Measurements from ENCODE around the gene STAG3.
"Not testable (repeated sequence)": the region's sequence is repeated elsewhere in the genome, so short reads cannot be mapped to it uniquely, and the experiment has no call there.

Gene STAG3

DNA sequence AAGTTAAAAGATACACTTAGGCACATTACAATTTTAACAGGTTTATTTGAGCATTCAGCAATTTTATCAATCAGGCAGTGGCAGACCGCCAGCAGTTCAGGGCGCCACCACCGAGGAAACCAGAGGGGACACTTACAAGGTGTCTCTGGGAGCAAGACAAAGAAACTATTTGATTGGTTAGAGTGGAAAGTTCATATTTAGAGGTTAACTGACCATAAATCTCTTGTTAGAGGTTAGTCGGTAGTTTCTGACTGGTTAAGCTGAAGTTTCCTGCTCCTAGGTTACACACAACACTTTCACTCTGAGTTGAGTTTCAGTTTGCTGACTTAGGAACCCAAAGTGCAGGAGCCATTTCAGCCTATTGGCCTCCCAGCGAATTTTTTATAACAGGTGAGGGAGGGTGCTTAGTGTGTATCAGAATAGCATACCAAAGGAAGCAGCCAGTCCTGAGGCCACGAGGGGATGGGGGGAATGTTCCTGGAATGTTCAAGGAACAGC, 31.2 kb downstream of the STAG3 start:
- peak overlapping the region; percentile 60 for H3K27ac Mint-ChIP-seq
- peak overlapping the region; percentile 50 for H3K4me3 Mint-ChIP-seq
- ATAC-seq (peak; percentile 86), DNase-seq (peak; percentile 68)
- peaks cover 3% of the 10 kb centered on the region for H3K36me3 Mint-ChIP-seq (ENCODE audit: low read depth)
- no peaks in the 10 kb centered on the region for H3K27me3 Mint-ChIP-seq
- H3K4me1 Mint-ChIP-seq = peaks cover 52% of the 10 kb centered on the region
- no peaks in the 10 kb centered on the region for H3K9me3 Mint-ChIP-seq

DNA sequence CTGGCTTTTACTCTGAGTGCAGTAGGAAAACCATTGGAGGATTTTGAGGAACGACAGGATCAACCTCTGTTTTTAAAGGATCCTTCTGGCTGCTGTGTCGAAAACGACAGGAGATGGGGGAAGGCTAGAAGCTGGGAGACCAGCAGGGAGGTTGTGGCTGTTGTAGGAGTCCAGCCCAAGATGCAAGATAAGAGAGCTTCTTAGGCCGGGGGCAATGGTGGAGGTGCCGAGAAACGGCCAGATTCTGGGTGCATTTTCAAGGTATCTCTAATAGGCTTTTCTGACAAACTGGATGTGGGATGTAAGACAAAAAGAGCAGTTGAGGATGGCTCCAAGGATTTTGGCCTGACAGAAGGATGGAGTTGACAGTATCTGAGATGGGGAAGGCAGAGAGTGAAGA, 31.8 kb downstream of the STAG3 start:
- ATAC-seq (no peak), DNase-seq (no peak)
- peak overlapping the region; percentile 60 for H3K27ac Mint-ChIP-seq
- peak overlapping the region; percentile 50 for H3K4me3 Mint-ChIP-seq
- no peaks in the 10 kb centered on the region for H3K27me3 Mint-ChIP-seq
- H3K36me3 Mint-ChIP-seq (ENCODE audit: low read depth) = peaks cover 3% of the 10 kb centered on the region
- H3K9me3 Mint-ChIP-seq = no peaks in the 10 kb centered on the region
- peaks cover 57% of the 10 kb centered on the region for H3K4me1 Mint-ChIP-seq

DNA sequence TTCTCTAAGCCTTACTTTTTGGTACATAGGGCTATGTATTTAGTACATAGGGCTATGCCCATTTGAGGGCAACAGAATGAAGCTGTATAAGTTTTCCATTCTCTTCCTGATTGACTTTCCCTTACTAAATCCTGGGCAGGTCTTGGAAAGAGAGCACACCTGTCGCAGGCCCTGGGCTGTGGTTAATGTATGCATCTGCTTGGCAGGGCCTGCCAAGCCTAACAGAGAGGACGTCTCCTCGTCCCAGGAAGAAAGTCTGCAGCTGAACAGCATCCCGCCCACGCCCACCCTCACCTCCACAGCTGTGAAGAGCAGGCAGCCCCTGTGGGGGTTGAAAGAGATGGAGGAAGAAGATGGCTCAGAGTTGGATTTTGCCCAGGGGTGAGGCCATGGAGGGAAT, 33.1 kb downstream of the STAG3 start:
- no peaks in the 10 kb centered on the region for H3K27me3 Mint-ChIP-seq
- peak overlapping the region; percentile 73 for H3K4me3 Mint-ChIP-seq
- DNase-seq (no peak), ATAC-seq (no peak)
- H3K9me3 Mint-ChIP-seq = no peaks in the 10 kb centered on the region
- peaks cover 67% of the 10 kb centered on the region for H3K4me1 Mint-ChIP-seq
- H3K27ac Mint-ChIP-seq = peak overlapping the region; percentile 4
- peaks cover 3% of the 10 kb centered on the region for H3K36me3 Mint-ChIP-seq (ENCODE audit: low read depth)

DNA sequence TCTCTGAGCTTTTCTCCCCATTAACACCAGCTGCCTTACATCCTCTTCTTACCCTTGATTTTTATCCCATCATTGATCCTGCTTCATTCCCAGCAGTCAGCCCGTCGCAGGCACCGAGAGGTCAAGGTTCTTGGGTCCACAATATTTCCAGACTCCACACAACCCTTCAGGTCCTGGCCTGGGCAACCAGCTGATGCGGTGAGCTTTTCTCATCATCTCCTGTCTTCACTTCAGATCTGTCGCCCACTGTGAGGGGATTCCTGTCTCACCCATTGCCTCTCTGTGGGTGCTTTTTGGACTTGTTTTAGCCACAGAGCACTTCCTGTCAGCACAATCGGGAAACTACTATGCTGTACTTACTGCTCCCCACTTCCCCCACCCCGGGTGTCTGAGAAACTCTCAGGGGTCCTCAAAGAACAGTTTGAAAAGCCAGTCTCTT, 33.6 kb downstream of the STAG3 start:
- Mint-ChIP-seq H3K9me3 (no peaks in the 10 kb centered on the region), H3K36me3 (ENCODE audit: low read depth) (peaks cover 3% of the 10 kb centered on the region), H3K27me3 (no peaks in the 10 kb centered on the region), H3K27ac (peak overlapping the region; percentile 81), H3K4me3 (peak overlapping the region; percentile 73), H3K4me1 (peaks cover 71% of the 10 kb centered on the region)
- ATAC-seq (peak; percentile 71), DNase-seq (peak; percentile 66)

DNA sequence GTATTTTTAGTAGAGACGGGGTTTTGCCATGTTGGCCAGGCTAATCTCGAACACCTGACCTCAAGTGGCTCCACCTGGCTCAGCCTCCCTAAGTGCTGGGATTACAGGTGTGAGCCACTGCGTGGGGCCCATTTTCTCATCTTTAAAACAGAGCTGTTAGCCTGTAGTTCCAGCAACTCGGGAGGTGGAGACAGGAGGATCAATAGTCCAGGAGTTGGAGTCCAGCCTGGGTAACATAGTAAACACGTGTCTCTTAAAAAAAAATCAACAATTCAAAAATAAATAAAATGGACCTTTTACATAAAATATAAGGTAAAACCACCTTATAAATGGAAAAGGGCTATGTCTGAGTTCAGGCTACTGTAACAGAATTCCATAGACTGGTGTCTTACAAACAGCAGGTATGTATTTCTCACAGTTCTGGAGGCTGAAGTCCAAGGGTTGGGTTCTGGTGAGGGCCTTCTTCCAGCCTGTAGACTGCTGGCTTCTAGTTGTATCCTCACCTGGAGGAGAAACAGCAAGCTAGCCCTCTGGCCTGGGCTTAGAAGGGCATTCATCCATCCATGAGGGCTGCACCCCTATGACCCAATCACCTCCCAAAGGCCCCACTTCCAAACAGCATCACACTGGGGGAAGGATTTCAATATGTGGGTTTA, 35.0 kb downstream of the STAG3 start:
- Mint-ChIP-seq H3K9me3 (no peaks in the 10 kb centered on the region), H3K4me1 (peaks cover 84% of the 10 kb centered on the region), H3K4me3 (no peak overlapping the region), H3K36me3 (ENCODE audit: low read depth) (peaks cover 3% of the 10 kb centered on the region), H3K27me3 (no peaks in the 10 kb centered on the region), H3K27ac (no peak overlapping the region)
- no peak for DNase-seq
- no peak for ATAC-seq

DNA sequence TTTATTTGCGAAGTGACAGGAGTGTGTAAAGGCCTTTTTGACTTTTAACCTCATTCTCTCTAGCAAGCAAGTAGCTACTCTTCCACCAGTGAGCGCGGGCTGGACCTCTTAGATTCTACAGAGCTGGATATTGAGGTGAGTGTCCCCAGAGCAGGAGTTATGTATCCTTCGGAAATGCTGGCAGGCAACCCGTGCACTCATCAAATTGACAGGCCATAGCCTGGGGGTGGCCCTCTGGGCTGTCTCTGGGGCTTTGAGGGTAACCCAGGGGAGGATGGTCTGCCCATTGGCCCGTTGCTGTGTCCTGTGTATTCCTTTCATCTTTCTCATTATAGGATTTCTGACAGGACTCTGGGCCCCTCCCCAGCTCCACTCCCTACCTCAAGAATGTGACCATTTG, 36.0 kb downstream of the STAG3 start:
- Mint-ChIP-seq H3K4me1 (peaks cover 81% of the 10 kb centered on the region), H3K9me3 (no peaks in the 10 kb centered on the region), H3K36me3 (ENCODE audit: low read depth) (peaks cover 6% of the 10 kb centered on the region), H3K27ac (no peak overlapping the region), H3K27me3 (no peaks in the 10 kb centered on the region), H3K4me3 (no peak overlapping the region)
- ATAC-seq = no peak
- no peak for DNase-seq

DNA sequence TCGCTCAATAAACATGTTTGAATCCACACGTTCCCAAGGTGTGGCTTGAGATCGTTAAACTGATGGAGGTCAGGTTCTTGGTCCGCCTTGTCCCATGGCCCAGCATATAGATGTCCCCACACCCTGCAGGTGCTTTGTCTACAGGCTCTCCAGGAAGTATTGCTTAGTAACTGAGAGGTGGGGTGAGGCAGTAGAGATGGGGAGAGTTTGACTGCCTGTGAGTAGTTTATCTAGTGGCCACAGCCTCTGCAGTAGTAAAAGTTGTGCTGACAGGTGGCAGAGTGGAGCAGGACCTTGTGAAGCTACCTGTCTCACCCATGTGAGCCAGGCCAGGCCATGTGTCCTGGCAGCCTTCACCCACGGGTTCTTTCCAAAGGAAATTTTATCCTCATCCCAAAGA, 36.6 kb downstream of the STAG3 start:
- not testable (repeated sequence) for H3K27ac Mint-ChIP-seq; H3K27me3 Mint-ChIP-seq; H3K9me3 Mint-ChIP-seq; ATAC-seq; DNase-seq; H3K36me3 Mint-ChIP-seq (ENCODE audit: low read depth); H3K4me3 Mint-ChIP-seq
- H3K4me1 Mint-ChIP-seq = peaks cover 81% of the 10 kb centered on the region

DNA sequence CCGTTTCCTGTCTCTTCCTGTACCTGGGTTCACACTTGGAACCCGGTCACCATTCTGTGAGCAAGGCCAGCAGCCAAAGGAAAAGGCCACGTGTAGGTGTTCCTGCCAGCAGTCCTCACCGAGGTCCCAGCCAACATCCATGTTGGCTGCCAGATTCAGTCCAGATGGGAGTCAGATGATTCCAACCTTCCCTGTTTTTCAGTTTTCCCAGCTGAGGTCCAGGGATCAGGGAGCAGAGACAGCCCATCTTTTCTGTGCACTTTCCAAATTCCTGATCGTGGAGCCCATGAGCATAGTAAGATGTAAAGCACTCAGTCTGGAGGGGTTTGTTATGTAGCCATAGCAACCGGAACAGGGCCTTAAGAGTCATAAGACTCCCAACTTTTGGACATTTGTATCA, 38.2 kb downstream of the STAG3 start:
- Mint-ChIP-seq H3K27me3 (no peaks in the 10 kb centered on the region), H3K9me3 (no peaks in the 10 kb centered on the region), H3K4me1 (peaks cover 71% of the 10 kb centered on the region), H3K36me3 (ENCODE audit: low read depth) (peaks cover 6% of the 10 kb centered on the region), H3K4me3 (no peak overlapping the region), H3K27ac (no peak overlapping the region)
- ATAC-seq = no peak
- no peak for DNase-seq

DNA sequence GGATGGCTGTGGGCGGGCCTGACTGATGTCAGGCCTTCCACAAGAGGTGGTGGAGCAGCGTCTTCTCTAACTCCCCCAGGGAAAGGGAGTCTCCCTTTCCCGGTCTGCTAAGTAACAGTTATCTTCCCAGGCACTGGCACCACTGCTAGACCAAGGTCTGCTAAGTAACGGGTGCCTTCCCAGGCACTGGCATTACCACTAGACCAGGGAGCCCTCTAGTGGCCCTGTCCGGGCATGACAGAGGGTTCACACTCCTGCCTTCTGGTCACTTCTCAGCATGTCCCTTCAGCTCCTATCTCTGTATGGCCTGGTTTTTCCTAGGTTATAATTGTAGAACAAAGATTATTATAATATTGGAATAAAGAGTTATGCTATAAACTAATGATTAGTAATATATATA, 40.2 kb downstream of the STAG3 start:
- not testable (repeated sequence) for H3K27ac Mint-ChIP-seq, H3K27me3 Mint-ChIP-seq, H3K9me3 Mint-ChIP-seq
- DNase-seq (peak; percentile 94), ATAC-seq (peak; percentile 14)
- peaks cover 18% of the 10 kb centered on the region for H3K36me3 Mint-ChIP-seq (ENCODE audit: low read depth)
- peaks cover 70% of the 10 kb centered on the region for H3K4me1 Mint-ChIP-seq
- peak overlapping the region; percentile 88 for H3K4me3 Mint-ChIP-seq

DNA sequence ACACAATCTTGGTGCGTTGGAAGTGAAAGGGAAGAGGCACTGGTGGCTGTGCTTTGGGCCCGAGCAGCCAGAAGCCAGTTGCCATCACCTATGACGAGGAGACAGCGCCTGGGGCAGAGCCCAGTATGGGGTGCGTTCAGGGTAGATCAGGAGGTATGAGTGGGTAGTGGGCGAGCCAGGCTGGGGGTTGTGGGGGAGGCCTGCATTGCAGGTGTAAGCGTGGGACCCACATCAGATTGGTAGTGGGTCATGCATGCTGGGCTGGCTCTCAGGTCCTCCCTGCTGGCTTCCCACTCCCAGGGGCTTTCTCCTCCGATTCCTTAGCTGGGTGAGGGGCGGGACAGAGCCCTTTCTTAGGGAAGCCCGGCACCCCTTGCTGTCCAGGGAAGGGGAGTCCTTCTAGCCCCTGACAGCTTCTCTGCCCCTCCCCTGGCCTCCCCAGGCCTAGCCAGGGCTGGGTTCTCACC, 41.6 kb downstream of the STAG3 start:
- H3K36me3 Mint-ChIP-seq (ENCODE audit: low read depth) = peaks cover 27% of the 10 kb centered on the region
- peak overlapping the region; percentile 88 for H3K4me3 Mint-ChIP-seq
- ATAC-seq (no peak), DNase-seq (no peak)
- H3K27ac Mint-ChIP-seq = peak overlapping the region; percentile 97
- H3K27me3 Mint-ChIP-seq = no peaks in the 10 kb centered on the region
- no peaks in the 10 kb centered on the region for H3K9me3 Mint-ChIP-seq
- H3K4me1 Mint-ChIP-seq = peaks cover 74% of the 10 kb centered on the region

DNA sequence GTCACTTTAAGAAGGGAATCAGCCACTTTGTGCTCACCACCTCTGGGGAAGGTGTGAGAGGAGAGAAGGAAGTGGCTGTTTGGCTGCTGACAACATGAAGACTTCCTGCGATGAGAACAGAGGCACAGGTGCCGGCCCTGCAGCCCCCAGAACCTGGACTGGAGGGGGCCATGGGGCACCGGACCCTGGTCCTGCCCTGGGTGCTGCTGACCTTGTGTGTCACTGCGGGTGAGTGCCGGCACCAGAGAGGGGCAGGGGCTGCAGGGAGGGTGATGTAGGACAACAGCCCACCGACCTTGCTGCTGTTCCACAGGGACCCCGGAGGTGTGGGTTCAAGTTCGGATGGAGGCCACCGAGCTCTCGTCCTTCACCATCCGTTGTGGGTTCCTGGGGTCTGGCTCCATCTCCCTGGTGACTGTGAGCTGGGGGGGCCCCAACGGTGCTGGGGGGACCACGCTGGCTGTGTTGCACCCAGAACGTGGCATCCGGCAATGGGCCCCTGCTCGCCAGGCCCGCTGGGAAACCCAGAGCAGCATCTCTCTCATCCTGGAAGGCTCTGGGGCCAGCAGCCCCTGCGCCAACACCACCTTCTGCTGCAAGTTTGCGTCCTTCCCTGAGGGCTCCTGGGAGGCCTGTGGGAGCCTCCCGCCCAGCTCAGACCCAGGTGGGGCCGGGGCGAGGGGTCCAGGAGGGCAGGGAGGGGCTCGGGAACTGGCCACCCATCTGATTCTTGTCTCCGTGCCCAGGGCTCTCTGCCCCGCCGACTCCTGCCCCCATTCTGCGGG, 42.3 kb downstream of the STAG3 start, which contains the start of gene PVRIG:
PVRIG (plus strand) TSS at position 149 of the 785 bp plus-strand sequence; CDS start at position 171, 22 bp downstream.
- H3K9me3 Mint-ChIP-seq, H3K27me3 Mint-ChIP-seq: not testable (repeated sequence)
- DNase-seq (peak; percentile 54), ATAC-seq (peak; percentile 5)
- peak within 1 kb of the TSS; percentile 97 for H3K27ac Mint-ChIP-seq
- peak within 1 kb of the TSS; percentile 88 for H3K4me3 Mint-ChIP-seq
- peaks cover 76% of the 10 kb centered on the region for H3K4me1 Mint-ChIP-seq
- peaks cover 27% of the 10 kb centered on the region for H3K36me3 Mint-ChIP-seq (ENCODE audit: low read depth)

DNA sequence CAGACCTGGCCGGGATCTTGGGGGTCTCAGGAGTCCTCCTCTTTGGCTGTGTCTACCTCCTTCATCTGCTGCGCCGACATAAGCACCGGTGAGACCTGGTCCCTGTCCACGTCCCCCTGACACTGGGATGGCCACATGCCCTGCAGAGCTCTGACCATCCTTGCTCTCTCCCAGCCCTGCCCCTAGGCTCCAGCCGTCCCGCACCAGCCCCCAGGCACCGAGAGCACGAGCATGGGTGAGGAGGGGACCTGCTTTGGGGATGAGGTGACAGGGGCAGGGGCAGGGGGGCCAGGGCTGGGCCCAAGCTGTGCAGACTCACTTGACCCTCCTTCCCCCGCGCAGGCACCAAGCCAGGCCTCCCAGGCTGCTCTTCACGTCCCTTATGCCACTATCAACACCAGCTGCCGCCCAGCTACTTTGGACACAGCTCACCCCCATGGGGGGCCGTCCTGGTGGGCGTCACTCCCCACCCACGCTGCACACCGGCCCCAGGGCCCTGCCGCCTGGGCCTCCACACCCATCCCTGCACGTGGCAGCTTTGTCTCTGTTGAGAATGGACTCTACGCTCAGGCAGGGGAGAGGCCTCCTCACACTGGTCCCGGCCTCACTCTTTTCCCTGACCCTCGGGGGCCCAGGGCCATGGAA, 43.0 kb downstream of the STAG3 start:
- H3K4me3 Mint-ChIP-seq = peak overlapping the region; percentile 88
- peak overlapping the region; percentile 97 for H3K27ac Mint-ChIP-seq
- H3K9me3 Mint-ChIP-seq = no peaks in the 10 kb centered on the region
- no peak for DNase-seq
- peak; percentile 16 for ATAC-seq
- no peaks in the 10 kb centered on the region for H3K27me3 Mint-ChIP-seq
- peaks cover 27% of the 10 kb centered on the region for H3K36me3 Mint-ChIP-seq (ENCODE audit: low read depth)
- H3K4me1 Mint-ChIP-seq = peaks cover 77% of the 10 kb centered on the region

DNA sequence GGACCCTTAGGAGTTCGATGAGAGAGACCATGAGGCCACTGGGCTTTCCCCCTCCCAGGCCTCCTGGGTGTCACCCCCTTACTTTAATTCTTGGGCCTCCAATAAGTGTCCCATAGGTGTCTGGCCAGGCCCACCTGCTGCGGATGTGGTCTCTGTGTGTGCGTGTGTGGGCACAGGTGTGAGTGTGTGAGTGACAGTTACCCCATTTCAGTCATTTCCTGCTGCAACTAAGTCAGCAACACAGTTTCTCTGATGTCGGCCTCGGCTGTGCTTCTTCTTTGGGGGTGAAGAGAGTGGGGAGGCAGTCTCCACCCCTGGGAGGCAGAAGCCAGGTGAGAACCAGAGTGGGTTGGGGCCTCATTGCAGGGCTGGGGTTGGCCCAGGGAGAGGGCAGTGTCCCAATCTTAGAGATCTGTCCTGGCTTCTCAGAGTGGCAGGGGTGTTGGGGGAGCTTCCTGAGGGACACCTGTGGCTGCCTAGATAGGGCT, 43.6 kb downstream of the STAG3 start:
- H3K27ac Mint-ChIP-seq = peak overlapping the region; percentile 97
- H3K36me3 Mint-ChIP-seq (ENCODE audit: low read depth) = peaks cover 29% of the 10 kb centered on the region
- H3K4me3 Mint-ChIP-seq = peak overlapping the region; percentile 88
- DNase-seq (peak; percentile 82), ATAC-seq (peak; percentile 44)
- peaks cover 76% of the 10 kb centered on the region for H3K4me1 Mint-ChIP-seq
- H3K27me3 Mint-ChIP-seq = no peaks in the 10 kb centered on the region
- no peaks in the 10 kb centered on the region for H3K9me3 Mint-ChIP-seq

DNA sequence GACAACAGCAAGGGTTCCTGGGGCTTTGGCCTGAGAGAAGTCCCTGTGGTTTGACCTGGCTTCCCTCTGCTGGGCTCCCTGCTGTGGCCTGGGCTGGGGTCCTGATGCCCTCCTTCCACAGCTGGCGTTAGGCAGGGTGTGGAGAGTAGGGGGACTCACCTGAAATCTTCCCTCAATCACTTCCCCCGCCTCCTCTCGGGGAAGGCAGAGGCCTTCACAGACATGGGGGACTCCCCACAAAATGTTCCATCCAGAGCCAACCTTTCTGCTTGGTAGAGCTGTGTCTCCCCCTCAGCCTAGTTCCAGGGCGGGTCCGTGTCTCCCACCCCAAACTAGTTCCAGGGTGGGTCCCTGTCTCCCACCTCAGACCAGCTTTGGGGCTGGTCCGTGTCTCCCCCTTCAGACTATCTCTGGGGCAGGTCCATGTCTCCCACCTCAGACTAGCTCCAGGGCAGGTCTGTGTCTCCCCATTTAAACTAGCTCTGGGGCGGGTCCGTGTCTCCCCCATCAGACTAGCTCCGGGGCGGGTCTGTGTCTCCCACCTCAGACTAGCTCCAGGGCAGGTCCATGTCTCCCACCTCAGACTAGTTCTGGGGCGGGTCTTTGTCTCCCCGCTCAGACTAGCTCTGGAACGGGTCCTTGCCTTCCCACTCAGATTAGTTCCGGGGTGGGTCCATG, 44.2 kb downstream of the STAG3 start:
- Mint-ChIP-seq H3K9me3 (no peaks in the 10 kb centered on the region), H3K27ac (peak overlapping the region; percentile 97), H3K4me3 (peak overlapping the region; percentile 88), H3K27me3 (no peaks in the 10 kb centered on the region), H3K36me3 (ENCODE audit: low read depth) (peaks cover 29% of the 10 kb centered on the region), H3K4me1 (peaks cover 70% of the 10 kb centered on the region)
- ATAC-seq (peak; percentile 11), DNase-seq (peak; percentile 48)
